GM21390 (cell line): ENCODE results near the gene LNX2.

ENCODE experiments used
- ATAC-seq: cut with Tn5 transposase; IDR thresholded peaks from one replicate; pipeline ENCODE4 v1.9.1; 2021; ENCODE audit not compliant: unreplicated experiment

Gene LNX2

DNA sequence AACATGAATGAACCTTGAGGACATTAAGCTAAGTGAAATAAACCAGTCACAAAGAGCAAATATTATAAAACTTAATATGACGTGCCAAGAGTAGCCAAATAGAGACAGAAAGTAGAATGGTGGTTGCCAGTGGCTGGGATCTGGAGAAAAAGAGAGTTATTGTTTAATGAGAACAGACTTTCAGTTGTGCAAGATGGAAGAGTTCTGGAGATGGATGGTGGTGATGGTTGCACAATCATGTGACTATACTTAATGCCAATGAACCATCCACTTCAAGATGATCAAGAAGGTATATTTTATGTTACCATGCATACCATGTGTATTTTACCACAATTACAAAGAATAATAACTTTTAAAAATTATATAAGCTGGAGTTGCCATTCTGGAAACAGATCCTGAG, 104.2 kb downstream of the LNX2 start:
- ATAC-seq, result no peak

GRCh38 chr13:27510082-27510481, 110.2 kb downstream of the LNX2 start:
- no peak for ATAC-seq

GRCh38 chr13:27508802-27509201, 111.5 kb downstream of the LNX2 start:
- no peak for ATAC-seq

DNA sequence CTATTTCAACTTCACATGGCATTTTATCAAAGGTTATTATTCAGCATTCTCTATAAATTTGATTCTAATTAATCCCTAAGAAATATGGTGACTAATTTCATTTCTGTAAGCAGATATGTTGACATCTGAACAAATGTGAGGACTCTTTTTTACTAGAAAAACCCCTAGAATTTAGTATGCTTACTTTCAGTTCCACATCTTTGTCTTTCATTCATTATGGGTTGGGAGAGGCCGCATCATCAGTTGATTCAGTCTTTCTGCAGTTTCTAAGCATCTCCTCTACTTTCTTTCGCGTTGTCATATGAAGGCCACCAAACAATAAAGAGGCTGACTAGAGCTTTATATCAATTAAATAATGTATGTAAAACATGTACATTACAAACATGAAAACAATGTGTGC, 114.5 kb downstream of the LNX2 start:
- no peak for ATAC-seq

- no peak for ATAC-seq
These were observed 115.5 kb downstream of the LNX2 start for GRCh38 chr13:27504868-27505194.

DNA sequence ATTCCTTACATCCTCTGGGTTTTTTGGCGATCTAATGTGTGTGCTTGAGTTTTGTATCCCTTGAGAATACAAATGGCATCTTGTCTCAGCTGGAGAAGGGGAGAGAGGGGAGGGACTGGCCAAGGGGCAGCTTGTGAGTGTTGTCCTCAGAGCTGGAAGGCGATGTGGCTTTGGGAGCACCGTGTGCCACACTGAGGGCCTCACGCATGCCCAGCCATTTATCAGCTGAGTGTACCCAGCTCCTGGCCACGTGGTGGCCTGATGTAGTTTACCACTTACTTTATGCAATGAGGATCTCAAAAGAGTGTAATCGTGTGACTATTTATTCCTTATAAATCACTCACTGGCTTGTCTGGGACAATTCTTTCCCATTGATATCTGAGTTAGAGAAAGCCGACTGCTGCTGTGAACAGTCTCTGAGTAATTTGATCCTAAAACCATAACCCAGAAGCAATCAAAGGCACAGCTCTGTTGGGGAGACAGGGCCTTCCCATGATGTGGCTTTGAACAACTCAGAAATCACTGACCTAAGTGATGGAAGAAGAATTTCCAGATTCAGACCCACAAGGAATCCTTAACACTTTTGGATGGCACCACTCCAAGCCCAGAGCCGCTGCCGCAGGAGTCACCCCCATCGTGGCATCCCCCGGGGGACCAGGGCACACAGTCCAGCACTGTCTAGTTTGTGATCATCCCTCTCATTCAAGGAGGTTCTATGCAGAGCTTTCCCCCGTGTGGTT, 116.0 kb downstream of the LNX2 start:
- ATAC-seq, result no peak

DNA sequence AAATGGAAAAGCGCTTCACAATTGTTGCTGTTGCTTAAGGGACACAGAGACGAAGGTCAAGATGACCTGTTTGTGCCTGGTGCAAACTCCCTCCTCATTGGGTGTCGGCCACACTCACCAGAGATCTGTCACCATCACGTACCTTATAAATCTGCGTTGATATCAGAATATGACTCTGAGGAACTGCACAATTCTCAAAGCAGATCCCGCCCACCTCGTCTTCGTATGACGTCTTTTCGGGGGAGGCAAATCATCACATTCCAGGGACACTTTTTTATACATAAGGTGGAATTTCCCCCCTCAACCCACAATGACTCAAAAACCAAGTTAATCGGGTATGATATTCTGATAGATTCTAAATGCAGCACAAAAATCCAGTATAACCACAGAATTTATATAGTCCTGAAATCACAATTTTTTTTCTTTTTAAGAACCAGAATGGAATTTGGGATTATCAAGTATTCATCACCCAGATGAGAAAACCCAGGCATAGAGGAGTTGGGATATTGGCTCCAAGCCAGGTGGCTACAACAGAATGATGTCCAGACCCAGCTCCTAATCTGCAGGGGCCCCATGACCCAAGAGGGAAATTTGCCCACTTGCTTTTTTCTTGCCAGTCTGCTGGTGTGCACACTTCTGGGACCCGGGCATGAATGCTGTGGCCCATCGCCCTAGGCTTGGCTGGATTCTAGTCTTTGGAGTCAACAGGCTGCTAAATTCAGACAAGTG, 119.4 kb downstream of the LNX2 start:
- ATAC-seq, result no peak

- no peak for ATAC-seq
These were observed 122.6 kb downstream of the LNX2 start for GRCh38 chr13:27497563-27498230.

DNA sequence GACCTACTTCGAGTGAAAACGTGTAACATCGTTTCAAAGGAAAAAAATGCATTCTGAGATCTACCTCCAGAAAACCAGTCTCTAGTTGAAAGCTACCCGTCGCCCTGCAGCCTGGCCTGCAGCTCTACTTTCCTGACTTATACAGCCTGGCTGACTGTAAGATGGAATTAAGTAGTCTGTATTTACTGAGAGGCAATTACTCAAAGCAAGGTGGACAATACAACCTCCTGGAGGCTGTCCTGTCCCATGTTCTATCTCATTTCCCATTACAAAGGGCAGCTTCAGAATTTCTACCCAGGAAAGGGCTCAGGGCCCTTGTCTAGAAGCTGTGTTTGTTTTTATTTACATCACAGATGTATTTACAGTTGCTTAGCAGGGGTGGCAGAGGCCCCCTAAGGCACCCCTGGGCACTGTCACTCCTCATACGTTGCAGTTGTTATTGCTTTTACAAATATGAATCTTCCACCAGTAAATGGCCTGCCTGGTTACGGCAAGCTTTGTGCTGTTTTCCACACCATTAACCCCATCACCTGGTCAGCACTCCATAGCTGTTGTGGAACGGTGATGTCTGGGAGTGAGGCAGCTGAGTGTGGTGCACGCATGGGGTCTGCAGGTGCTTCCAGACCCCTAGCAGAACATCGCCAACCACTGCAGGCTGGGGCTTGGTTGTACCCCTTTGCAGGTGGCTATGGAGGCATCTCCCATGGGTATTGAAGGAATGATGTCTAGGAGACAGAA, 123.6 kb downstream of the LNX2 start:
- no peak for ATAC-seq

- ATAC-seq, result no peak
These were observed 124.3 kb downstream of the LNX2 start for GRCh38 chr13:27496006-27496405.
